ENCODE results near the gene DBET.
"Not testable (repeated sequence)": the region's sequence is repeated elsewhere in the genome, so short reads cannot be mapped to it uniquely, and the experiment has no call there.

DBET gene

DNA sequence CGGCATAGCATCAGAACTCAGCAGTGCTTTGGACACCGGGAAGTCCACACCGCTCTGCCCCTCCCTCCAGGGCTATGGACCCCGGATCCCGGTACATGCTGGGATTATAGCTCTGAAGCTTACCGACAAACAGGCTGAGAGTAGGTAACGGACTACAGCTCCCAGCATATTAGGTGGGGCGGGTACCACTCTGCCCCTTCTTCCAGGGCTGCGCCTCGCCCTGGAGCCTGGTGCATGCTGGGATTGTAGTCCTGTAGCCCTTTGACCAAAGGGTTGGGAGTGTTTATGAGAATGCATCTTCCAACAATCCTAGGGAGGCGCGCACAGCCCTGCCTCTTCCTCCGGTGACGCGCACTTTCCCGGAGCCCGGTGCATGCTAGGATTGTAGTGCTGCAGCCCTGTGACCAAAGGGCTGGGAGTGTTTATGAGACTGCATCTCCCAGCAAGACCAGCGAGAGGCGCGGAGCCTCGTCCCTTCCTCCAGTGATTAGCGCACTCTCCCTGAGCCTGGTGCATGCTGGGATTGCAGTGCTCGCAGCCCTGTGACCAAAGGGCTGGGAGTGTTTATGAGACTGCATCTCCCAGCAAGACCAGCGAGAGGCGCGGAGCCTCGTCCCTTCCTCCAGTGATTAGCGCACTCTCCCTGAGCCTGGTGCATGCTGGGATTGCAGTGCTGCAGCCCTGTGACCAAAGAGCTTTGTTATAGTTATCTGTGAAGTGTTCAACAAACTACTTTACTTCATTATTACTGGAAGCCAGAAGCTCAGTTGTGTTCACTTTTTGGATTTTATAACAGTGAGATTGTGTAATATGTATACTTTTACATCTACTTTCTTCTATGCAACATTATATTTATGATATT is 14.7 kb upstream of the DBET start:
- DNase-seq = not testable (repeated sequence)

GRCh38 chr4:190058997-190059396 is 5.3 kb upstream of the DBET start:
- DNase-seq = not testable (repeated sequence)

DNA sequence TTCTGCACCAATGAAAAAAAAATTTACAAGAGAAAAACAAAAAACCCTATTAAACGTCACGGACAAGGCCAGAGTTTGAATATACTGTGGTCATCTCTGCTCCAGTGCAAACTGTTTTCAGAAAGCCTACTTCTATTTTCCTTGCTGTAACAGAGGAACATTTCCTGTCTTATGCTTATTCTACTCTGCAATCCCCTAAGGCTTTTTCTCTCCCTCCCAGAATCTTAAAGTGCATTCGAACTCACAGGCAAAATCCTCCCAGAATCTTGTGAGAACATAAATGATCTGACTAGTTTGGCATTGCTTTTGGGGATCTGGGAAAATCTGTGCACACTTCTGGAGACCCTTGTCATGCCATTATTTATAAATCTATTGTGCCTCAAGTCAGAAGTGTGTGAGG is 503 bp downstream of the DBET start:
- not testable (repeated sequence) for DNase-seq

GRCh38 chr4:190068351-190068750 is 4.0 kb downstream of the DBET start:
- DNase-seq = not testable (repeated sequence)

- not testable (repeated sequence) for DNase-seq
These were observed 28.8 kb downstream of the DBET start for GRCh38 chr4:190093052-190093451.

- not testable (repeated sequence) for DNase-seq
These were observed 29.7 kb downstream of the DBET start for GRCh38 chr4:190094031-190094430.

- not testable (repeated sequence) for DNase-seq
These were observed 31.0 kb downstream of the DBET start for GRCh38 chr4:190095335-190095734.

DNA sequence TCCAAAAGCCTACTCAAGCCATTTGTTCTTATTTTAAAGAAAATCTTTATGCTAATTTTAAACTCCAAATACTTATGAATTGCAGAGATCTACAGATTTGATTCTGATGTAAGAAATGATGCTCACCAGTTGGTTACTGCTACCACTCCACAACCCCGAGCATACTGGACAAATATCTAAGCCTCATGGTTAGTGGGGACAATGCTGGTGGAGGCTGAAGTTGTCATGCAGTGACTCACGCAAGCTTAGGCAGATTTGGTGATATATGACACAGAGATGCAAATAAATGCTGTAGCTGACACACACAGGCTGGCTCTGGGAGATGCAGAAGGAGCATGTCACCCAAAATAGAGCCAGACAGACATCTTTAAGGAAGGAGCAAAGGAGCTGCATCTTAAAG is 35.3 kb downstream of the DBET start:
- not testable (repeated sequence) for DNase-seq

DNA sequence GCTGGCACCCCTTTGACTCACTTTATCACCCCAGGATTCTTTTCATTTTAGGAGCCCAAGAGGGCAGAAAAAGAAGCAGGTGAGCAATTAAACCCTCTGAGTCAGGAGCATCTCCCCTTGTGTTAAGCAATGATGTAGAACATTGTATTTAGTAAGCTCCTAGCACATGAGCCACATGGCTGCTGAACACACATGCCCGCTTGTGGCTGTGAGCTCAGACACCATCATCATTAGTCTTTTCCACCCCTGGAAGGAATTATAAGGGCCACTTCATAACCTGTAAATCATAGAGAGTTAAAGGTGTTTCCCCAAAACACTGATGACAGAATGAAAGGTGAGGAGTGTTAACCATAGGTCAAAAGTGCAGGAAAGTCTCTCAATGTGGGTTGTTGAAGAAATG is 37.2 kb downstream of the DBET start:
- DNase-seq = not testable (repeated sequence)

DNA sequence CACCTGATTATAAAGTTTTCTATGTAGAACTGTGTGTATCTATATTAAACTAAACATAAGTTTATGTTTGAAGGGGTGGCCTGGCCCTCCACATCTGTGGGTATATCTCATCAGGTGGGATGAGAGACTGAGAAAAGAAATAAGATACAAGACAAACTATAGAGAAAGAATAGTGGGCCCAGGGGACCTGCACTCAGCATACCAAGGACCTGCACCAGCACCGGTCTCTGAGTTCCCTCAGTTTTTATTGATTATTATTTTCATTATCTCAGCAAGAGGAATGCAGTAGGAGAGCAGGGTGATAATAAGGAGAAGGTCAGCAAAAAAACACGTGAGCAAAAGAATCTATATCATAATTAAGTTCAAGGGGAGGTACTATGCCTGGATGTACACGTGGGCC is 41.9 kb downstream of the DBET start:
- DNase-seq = not testable (repeated sequence)

DNA sequence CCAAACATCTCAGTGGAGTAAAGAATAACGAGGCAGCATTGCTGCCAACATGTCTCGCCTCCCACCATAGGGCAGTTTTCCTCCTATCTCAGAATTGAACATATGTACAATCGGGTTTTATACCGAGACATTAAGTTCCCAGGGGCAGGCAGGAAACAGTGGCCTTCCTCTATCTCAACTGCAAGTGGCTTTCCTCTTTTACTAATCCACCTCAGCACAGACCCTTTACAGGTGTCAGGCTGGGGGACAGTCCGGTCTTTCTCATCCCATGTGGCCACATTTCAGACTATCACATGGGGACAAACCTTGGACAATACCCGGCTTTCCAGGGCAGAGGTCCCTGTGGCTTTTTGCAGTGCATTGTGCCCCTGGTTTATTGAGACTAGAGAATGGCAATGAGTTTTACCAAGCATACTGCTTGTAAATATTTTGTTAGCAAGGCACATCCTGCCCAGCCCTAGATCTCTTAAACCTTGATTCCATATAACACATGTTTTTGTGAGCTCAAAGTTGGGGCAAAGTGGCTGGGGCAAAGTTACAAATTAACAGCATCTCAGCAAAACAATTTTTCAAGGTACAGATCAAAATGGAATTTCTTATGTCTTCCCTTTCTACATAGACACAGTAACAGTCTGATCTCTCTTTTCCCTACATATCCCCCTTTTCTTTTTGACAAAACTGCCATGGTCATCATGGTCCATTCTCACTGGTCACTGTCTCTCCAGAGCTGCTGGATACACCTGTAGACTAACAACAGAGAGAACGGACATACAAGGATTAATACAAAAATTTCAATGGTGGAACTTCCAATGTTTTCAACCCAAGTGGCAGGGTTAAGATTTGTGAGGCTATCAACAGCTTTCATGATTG is 42.5 kb downstream of the DBET start:
- not testable (repeated sequence) for DNase-seq

DNA sequence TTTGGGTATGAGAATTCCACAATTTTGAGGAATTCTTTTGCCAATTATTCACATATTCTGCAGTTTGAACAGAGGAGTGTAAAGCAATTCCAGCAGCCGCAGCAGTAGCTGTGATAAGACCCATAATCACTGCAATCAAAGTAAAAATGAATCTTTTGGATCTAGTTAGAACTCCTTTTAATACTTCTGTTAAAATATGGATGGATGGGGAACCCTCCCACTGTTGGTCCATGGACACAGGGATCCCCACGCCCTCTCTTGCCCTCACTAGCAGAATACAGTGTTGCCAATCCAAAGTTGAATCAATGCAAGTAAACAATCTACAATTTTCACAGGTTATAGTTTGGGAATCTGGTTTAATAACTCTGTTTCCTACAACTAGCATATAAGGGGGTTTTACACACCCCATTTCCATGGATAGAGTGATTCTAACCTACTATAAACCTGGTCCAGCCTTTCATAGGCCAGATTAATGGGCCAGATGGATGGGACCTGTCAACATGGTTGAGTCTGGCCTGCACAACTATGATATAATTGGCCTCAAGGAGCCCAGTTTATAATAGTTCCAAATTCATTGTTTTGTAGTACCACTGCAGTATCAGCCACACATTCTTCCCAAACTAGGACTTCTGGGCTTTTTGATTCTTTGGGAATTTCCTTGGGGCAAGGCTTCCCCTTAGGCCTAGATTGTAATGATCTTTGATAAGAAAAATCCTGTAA is 43.6 kb downstream of the DBET start:
- not testable (repeated sequence) for DNase-seq

GRCh38 chr4:190108756-190109155 is 44.5 kb downstream of the DBET start:
- DNase-seq = not testable (repeated sequence)

- not testable (repeated sequence) for DNase-seq
These were observed 45.2 kb downstream of the DBET start for GRCh38 chr4:190109390-190110011.

DNA sequence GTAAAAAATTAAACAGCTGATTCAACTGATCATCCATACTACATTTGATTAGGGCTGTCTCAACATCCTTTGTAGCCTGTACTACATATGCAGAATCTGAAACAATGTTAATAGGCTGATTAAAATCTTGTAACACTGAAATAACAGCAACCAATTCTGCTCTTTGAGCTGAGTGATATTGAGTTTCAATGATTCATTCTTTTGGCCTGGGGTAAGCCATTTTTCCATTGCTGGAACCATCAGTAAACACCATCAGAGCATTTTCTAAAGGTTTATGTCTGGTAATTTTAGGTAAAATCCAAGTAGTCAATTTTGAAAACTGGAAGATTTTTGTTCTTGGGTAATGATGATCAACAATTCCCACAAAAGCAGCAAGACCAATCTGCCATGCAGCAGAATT is 45.7 kb downstream of the DBET start:
- DNase-seq = not testable (repeated sequence)

DNA sequence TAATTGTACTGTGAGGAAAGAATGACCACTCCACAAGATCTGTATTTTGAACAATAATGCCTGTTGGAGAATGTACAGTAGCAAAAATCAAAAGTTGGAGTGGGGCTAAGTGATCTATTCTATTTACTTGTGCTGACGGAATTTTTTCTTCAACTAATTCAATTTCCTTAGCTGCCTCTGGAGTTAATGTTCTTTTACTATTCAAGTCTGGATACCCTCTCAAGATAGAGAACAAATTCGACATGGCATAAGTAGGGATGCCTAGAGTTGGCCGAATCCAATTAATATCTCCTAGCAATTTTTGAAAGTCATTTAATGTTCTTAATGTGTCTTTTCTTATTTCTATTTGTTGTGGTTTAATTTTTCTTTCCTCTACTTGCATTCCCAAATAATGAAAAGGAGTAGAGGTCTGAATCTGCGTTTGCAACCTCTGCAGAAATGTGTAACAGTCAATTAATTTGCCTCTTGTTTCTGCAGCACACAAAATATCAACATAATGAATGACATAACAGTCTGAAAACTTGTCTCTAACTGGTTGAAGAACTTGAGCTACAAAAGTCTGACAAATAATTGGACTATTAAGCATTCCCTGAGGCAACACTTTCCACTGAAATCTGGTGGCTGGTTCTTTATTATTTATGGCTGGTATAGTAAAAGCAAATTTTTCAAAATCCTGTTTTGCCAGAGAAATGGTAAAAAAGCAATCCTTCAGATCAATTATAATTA is 46.4 kb downstream of the DBET start:
- not testable (repeated sequence) for DNase-seq

DNA sequence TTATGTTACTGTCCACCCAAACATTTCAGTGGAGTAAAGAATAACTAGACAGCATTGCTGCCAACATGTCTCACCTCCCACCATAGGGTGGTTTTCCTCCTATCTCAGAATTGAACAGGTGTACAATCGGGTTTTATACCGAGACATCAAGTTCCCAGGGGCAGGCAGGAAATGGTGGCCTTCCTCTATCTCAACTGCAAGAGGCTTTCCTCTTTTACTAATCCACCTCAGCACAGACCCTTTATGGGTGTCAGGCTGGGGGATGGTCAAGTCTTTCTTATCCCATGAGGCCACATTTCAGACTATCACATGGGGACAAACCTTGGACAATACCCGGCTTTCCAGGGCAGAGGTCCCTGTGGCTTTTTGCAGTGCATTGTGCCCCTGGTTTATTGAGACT is 48.6 kb downstream of the DBET start:
- DNase-seq = not testable (repeated sequence)

- not testable (repeated sequence) for DNase-seq
These were observed 50.7 kb downstream of the DBET start for GRCh38 chr4:190114991-190115390.

Data from NCI-H526 treated with DMSO at 0.1 percent for 48 hours (cell line).